ENCODE measurements around the gene STAT6.

The STAT6 gene

DNA sequence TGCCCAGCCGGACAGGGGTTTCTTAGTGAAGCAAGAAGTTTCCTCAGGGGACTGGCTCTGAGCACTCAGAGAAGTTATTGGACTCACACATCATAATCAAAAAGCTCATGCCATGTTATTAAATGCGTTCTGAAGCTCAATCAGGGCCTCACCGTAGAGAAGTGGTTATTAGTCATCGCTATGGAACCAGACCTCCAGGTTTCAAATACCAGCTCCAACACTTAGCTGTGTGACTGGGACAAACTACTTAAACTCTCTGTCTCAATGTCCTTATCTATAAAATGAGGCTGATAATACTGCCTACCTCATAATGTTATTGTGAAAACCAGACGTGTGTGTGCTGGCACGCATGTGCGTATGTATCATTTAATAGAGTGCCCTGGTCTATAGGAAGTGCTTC is 7.3 kb downstream of the STAT6 start:
- no peak overlapping the region for H3K27ac ChIP-seq

DNA sequence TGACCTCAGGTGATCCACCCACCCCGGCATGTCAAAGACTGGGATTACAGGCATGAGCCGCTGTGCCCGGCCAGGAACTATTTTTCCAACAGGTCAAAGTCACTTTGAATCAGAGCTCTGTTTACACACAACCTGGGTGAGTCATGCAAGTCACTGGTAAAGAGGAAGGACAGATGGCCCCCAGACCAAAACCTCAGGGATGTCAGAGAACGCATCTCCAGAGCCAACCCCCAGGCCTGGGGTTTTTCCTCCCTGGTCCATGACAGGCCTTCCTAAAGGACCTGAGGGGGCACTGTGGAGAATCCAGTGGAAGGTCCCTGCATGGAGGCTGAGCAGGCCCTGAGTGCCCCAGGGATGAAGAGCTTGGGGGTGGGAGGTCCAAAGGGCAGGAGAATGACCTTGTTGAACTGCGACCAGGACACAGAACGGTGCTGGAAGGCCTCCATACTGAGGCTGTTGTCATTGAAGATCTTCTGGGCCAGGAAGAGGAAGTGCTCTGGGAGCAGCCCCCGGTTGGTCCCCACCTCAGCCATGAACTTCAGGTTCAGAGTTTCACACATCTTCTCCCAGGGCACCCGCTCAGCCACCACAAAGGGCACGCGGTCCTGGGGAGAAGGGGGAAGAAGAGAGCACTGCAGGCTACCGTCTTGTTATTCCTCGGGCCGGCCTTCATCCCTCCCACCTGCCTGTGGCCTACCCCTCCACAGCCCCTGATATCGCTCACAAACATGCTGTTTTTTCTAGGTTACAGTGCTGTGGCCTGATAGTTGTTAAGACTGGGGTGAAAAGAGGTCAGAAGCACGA is 9.1 kb downstream of the STAT6 start:
- TF ChIP-seq CTCF (conservative IDR thresholded peaks at IDR 0.05) = no peak
- no peak overlapping the region for H3K27ac ChIP-seq

More for the DNA sequence above, 7.3 kb downstream of the STAT6 start:
- no peak for TF ChIP-seq CTCF (conservative IDR thresholded peaks at IDR 0.05)

DNA sequence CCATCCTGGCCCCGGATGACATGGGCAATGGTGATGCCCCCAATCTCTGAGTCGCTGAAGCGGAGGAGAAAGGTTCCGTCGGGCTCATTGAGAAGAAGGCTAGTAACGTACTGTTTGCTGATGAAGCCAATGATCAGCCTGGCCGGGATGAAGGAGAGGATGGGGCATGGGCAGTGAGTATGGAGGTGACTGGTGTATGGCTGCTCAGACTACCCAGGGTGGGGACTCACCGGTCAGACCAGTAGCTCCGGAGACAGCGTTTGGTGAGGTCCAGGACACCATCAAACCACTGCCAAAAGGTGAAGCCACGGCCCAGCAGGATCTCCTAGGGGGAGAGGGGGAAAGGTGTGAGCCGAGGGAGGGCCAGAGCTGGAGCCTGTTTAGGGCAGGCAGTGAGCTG is 11.4 kb downstream of the STAT6 start:
- TF ChIP-seq CTCF (conservative IDR thresholded peaks at IDR 0.05) = no peak
- no peak overlapping the region for H3K27ac ChIP-seq

GRCh38 chr12:57099047-57099714 is 12.0 kb downstream of the STAT6 start:
- no peak overlapping the region for H3K27ac ChIP-seq
- no peak for TF ChIP-seq CTCF (conservative IDR thresholded peaks at IDR 0.05)

GRCh38 chr12:57098546-57098945 is 12.6 kb downstream of the STAT6 start:
- TF ChIP-seq CTCF (conservative IDR thresholded peaks at IDR 0.05) = no peak
- no peak overlapping the region for H3K27ac ChIP-seq

GRCh38 chr12:57097554-57097835 is 13.7 kb downstream of the STAT6 start:
- TF ChIP-seq CTCF (conservative IDR thresholded peaks at IDR 0.05) = no peak
- no peak overlapping the region for H3K27ac ChIP-seq

- TF ChIP-seq CTCF (conservative IDR thresholded peaks at IDR 0.05) = no peak
- no peak overlapping the region for H3K27ac ChIP-seq
These were observed 14.2 kb downstream of the STAT6 start for GRCh38 chr12:57096748-57097553.
